DND-41 (cell line): ENCODE measurements around the gene ZNF316.

ENCODE experiments used
- ATAC-seq: fragments of 200-7000 bp; cut with Tn5 transposase; 3 replicates; pipeline ENCODE4 v1.9.1; 2021; ENCODE audit warnings: low read depth; ENCODE audit not compliant: insufficient read depth
- DNase-seq: peaks from one replicate; pipeline ENCODE4 v3.0.0-alpha.2; 2020
- H2AFZ ChIP-seq: 2 replicates; pipeline ENCODE4 v1.6.0; 2012; ENCODE audit warnings: low read depth, low read length
- H3K27ac ChIP-seq: 2 replicates; pipeline ENCODE4 v1.5.1; 2012; ENCODE audit warnings: low read length, inconsistent platforms
- H3K27me3 ChIP-seq: fragments of 200-600 bp; sonication (generic); 2 replicates; pipeline ENCODE4 v1.6.0; 2012; ENCODE audit warnings: low read length, mild to moderate bottlenecking, inconsistent platforms; ENCODE audit not compliant: insufficient read depth, poor library complexity
- H3K36me3 ChIP-seq: 2 replicates; pipeline ENCODE4 v1.5.1; 2012; ENCODE audit warnings: low read length, inconsistent platforms; ENCODE audit not compliant: insufficient read depth
- H3K4me1 ChIP-seq: 2 replicates; pipeline ENCODE4 v1.5.1; 2012; ENCODE audit warnings: mild to moderate bottlenecking, low read length; ENCODE audit not compliant: insufficient read depth
- H3K4me2 ChIP-seq: 2 replicates; pipeline ENCODE4 v1.6.0; 2012; ENCODE audit warnings: mild to moderate bottlenecking, moderate library complexity, low read length, inconsistent platforms; ENCODE audit not compliant: insufficient read depth
- H3K4me3 ChIP-seq, 2 experiments: fragments of 200-600 bp in 1 of 2; shearing (Covaris generic) in 1 of 2; 2 replicates each; pipeline ENCODE4 v1.5.1; 2012 to 2016; ENCODE audit warnings: inconsistent platforms in 2 of 2, low read length in 2 of 2, mild to moderate bottlenecking in 2 of 2, low read depth in 1 of 2, moderate library complexity in 1 of 2
- H3K79me2 ChIP-seq: 2 replicates; pipeline ENCODE4 v1.6.0; 2012; ENCODE audit warnings: low read length, inconsistent platforms; ENCODE audit not compliant: insufficient read depth
- H3K9ac ChIP-seq: 2 replicates; pipeline ENCODE4 v1.6.0; 2012; ENCODE audit warnings: low read depth, mild to moderate bottlenecking, inconsistent platforms, low read length, moderate library complexity
- H3K9me3 ChIP-seq: 2 replicates; pipeline ENCODE4 v1.5.1; 2012; ENCODE audit warnings: low read length, moderate library complexity, mild to moderate bottlenecking, inconsistent platforms; ENCODE audit not compliant: insufficient read depth, severe bottlenecking
- H4K20me1 ChIP-seq: 2 replicates; pipeline ENCODE4 v1.6.0; 2012; ENCODE audit warnings: low read length; ENCODE audit not compliant: insufficient read depth
- CTCF ChIP-seq: IDR thresholded peaks from 2 replicates; pipeline ENCODE4 v1.5.1; 2012; ENCODE audit warnings: borderline replicate concordance, low read length, moderate library complexity, mild to moderate bottlenecking; ENCODE audit not compliant: poor library complexity, severe bottlenecking; ENCODE audit errors: extremely low read depth
- EZH2 ChIP-seq: IDR thresholded peaks from 3 replicates; pipeline ENCODE4 v1.6.1; 2012; ENCODE audit warnings: borderline replicate concordance, low read depth, mild to moderate bottlenecking, moderate library complexity, low read length, inconsistent platforms; ENCODE audit not compliant: severe bottlenecking

The ZNF316 gene

GRCh38 chr7:6675807-6676405 lies 38.8 kb downstream of the ZNF316 start:
- no peak for DNase-seq
- H3K4me3 ChIP-seq, result no peak overlapping the region
- H3K27ac ChIP-seq, result no peak overlapping the region
- no peaks in the 10 kb centered on the region for H3K36me3 ChIP-seq
- H4K20me1 ChIP-seq, result no peaks in the 10 kb centered on the region
- TF ChIP-seq EZH2 (no peak), CTCF (no peak)
- no peaks in the 10 kb centered on the region for H3K4me1 ChIP-seq
- no peak overlapping the region for H3K9ac ChIP-seq
- no peaks in the 10 kb centered on the region for H3K79me2 ChIP-seq
- peaks cover 50% of the 10 kb centered on the region for H3K9me3 ChIP-seq
- no peak for ATAC-seq
- H3K4me2 ChIP-seq, result no peak overlapping the region
- H2AFZ ChIP-seq, result no peak overlapping the region
- no peaks in the 10 kb centered on the region for H3K27me3 ChIP-seq

GRCh38 chr7:6680146-6680545 lies 43.0 kb downstream of the ZNF316 start:
- DNase-seq, result no peak
- ATAC-seq, result no peak
- no peaks in the 10 kb centered on the region for H3K27me3 ChIP-seq
- no peak overlapping the region for H3K27ac ChIP-seq
- no peak overlapping the region for H2AFZ ChIP-seq
- H3K4me1 ChIP-seq, result no peaks in the 10 kb centered on the region
- no peaks in the 10 kb centered on the region for H3K36me3 ChIP-seq
- H4K20me1 ChIP-seq, result no peaks in the 10 kb centered on the region
- H3K9ac ChIP-seq, result no peak overlapping the region
- peaks cover 37% of the 10 kb centered on the region for H3K9me3 ChIP-seq
- no peak overlapping the region for H3K4me3 ChIP-seq
- TF ChIP-seq EZH2 (no peak), CTCF (no peak)
- no peaks in the 10 kb centered on the region for H3K79me2 ChIP-seq
- no peak overlapping the region for H3K4me2 ChIP-seq

GRCh38 chr7:6691103-6691502 lies 54.0 kb downstream of the ZNF316 start:
- Histone ChIP-seq H4K20me1 (no peaks in the 10 kb centered on the region), H3K27ac (no peak overlapping the region), H3K36me3 (peaks cover 100% of the 10 kb centered on the region), H3K79me2 (no peaks in the 10 kb centered on the region), H3K27me3 (no peaks in the 10 kb centered on the region), H3K4me2 (no peak overlapping the region), H3K9ac (no peak overlapping the region), H3K4me1 (no peaks in the 10 kb centered on the region), H3K4me3 (no peak overlapping the region), H3K9me3 (peaks cover 94% of the 10 kb centered on the region), H2AFZ (no peak overlapping the region)
- DNase-seq (no peak), ATAC-seq (no peak)
- TF ChIP-seq CTCF, result no peak
- TF ChIP-seq EZH2, result no peak
